GM10248 (cell line): ENCODE measurements around the gene NDUFS7.

Experiments
- CTCF ChIA-PET: fragments of 300-600 bp; sonication (Branson Sonifier 250); formaldehyde crosslinking; extraction: SDS; loops from one replicate; lab custom pipeline; 2021; ENCODE audit warnings: antibody characterized with exemption; lab: Yijun Ruan, JAX
- POLR2A ChIA-PET: fragments of 350-650 bp; sonication (Branson Sonifier 250); formaldehyde crosslinking; extraction: SDS; loops from one replicate; lab custom pipeline; 2020; ENCODE audit warnings: antibody characterized with exemption; lab: Yijun Ruan, JAX
- DNase-seq: peaks from one replicate; pipeline ENCODE4 v3.0.0; 2012; ENCODE audit errors: extremely low spot score
- CTCF ChIP-seq: IDR thresholded peaks from 2 replicates; pipeline ENCODE4 v1.5.1; 2012; ENCODE audit warnings: mild to moderate bottlenecking, low read depth; ENCODE audit errors: extremely low read depth, missing control alignments, control extremely low read depth

Gene NDUFS7

GRCh38 chr19:1399745-1400144, 16.0 kb downstream of the NDUFS7 start:
- TF ChIP-seq CTCF: no peak
- POLR2A ChIA-PET: no interaction called here
- CTCF ChIA-PET: no interaction called here
- DNase-seq: no peak

GRCh38 chr19:1400281-1401137, 16.8 kb downstream of the NDUFS7 start:
- ChIA-PET POLR2A (no interaction called here), CTCF (interaction anchor here (0.7 kb wide), 1 partner anchor 122 kb away, joined by 3 read pairs; no protein-coding TSS in a partner anchor)
- peak; percentile 49 for DNase-seq
- TF ChIP-seq CTCF: no peak

GRCh38 chr19:1401138-1401888, 17.6 kb downstream of the NDUFS7 start, which contains the start of gene GAMT:
Gene GAMT (minus strand): TSS chr19:1401542. CDS start chr19:1401476, 66 bp downstream.
- ChIA-PET CTCF (interaction anchor here (0.7 to 1.3 kb wide), 2 partner anchors 122 to 123 kb away, joined by 3 to 6 read pairs; no protein-coding TSS in a partner anchor), POLR2A (no interaction called here)
- DNase-seq: peak; percentile 88
- peak; percentile 62 for TF ChIP-seq CTCF

- DNase-seq: no peak
- TF ChIP-seq CTCF: no peak
- ChIA-PET CTCF (interaction anchor here (1.3 kb wide), 1 partner anchor 122 kb away, joined by 6 read pairs; no protein-coding TSS in a partner anchor), POLR2A (no interaction called here)
These were observed 18.1 kb downstream of the NDUFS7 start for GRCh38 chr19:1401889-1402217.

- POLR2A ChIA-PET: interaction anchor here (0.6 kb wide), 1 partner anchor 47 kb away, joined by 8 read pairs; no protein-coding TSS in a partner anchor
- CTCF ChIA-PET: interaction anchor here (0.9 to 1.3 kb wide), 2 partner anchors 50 to 123 kb away, joined by 3 to 6 read pairs; no protein-coding TSS in a partner anchor
- no peak for TF ChIP-seq CTCF
- DNase-seq: no peak
These were observed 18.8 kb downstream of the NDUFS7 start for GRCh38 chr19:1402411-1403070.
